Neural progenitor cell (in vitro differentiated cells): ENCODE data around the gene EEF1AKMT3.

Source experiments
- CTCF ChIP-seq: fragments of 200-600 bp; sonication (generic); IDR thresholded peaks from 2 replicates; pipeline ENCODE4 v1.5.1; 2017; ENCODE audit warnings: antibody characterized with exemption, mild to moderate bottlenecking
- EZH2phosphoT487 ChIP-seq: fragments of 200-600 bp; sonication (generic); IDR thresholded peaks from 2 replicates; pipeline ENCODE4 v1.6.1; 2017; ENCODE audit warnings: antibody characterized with exemption

GRCh38 chr12:57823908-57824640 lies 51.7 kb downstream of the EEF1AKMT3 start:
- TF ChIP-seq CTCF (no peak), EZH2phosphoT487 (no peak)
